ENCODE data around the gene GOPC.

GRCh38 chr6:117595099-117595923 lies 7.0 kb downstream of the GOPC start:
- TF ChIP-seq ESRRA (CRISPR knock-in tag; IDR thresholded peaks at IDR 0.05; ENCODE audit: borderline replicate concordance), result no peak
- no peak for TF ChIP-seq SP1 (CRISPR knock-in tag; conservative IDR thresholded peaks at IDR 0.05)
- TF ChIP-seq, protein P1, sequence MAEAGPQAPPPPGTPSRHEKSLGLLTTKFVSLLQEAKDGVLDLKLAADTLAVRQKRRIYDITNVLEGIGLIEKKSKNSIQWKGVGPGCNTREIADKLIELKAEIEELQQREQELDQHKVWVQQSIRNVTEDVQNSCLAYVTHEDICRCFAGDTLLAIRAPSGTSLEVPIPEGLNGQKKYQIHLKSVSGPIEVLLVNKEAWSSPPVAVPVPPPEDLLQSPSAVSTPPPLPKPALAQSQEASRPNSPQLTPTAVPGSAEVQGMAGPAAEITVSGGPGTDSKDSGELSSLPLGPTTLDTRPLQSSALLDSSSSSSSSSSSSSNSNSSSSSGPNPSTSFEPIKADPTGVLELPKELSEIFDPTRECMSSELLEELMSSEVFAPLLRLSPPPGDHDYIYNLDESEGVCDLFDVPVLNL (CRISPR knock-in tag; IDR thresholded peaks at IDR 0.05; ENCODE audit: borderline replicate concordance, low read depth), result no peak
- TF ChIP-seq CTCF (IDR thresholded peaks at IDR 0.05), result no peak
